ENCODE data around the gene PLEKHG3.

PLEKHG3 gene

DNA sequence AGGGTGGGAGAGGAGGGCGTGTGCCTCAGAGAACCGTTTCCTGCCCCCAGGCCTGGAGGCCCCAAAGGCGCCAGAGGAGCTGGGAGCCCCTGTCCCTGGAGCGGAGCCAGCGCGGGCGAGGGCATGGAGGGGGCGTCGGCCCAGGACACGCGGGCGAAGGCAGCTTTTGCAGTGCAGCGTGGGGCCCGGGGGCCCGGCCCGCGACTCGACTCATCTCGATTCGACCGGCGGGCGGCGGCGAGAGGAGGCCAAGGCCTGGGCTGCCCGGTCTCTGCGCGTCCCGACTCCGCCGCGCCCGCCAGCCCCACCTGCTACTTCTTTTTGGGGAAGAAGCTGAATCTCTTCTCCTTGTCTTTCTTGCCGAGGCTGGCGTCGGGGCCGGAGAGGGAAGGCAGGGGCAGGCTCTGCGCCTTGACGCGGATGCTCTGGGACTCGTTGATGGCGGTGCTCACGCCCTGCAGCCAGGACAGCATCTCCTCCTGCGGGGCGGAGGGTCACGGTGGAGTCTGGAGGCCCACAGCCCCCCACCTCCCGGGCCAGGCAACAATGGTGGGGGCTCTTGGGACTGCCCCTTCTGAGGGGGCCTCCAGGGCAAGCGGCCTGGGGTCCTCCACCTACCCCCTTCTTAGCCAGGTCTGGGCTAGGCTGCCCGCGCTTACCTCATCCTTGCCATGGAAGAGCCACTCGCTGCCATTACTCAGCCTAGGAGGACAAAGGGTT lies 44.9 kb downstream of the PLEKHG3 start:
- H3K79me2 ChIP-seq (ENCODE audit: insufficient read depth, low read length), result no peaks in the 10 kb centered on the region
- no peaks in the 10 kb centered on the region for H3K9me2 ChIP-seq (replicated peaks; ENCODE audit: low read depth, low read length)
- H3K4me3 ChIP-seq (ENCODE audit: low read length, poor library complexity, severe bottlenecking), result no peak overlapping the region
- H3K27me3 ChIP-seq (ENCODE audit: insufficient read depth, low read length, poor library complexity, severe bottlenecking), result no peaks in the 10 kb centered on the region
- H3K36me3 ChIP-seq (ENCODE audit: insufficient read depth, low read length), result peaks cover 9% of the 10 kb centered on the region; the same call in 1 of the 2 replicates
- H3K4me2 ChIP-seq (ENCODE audit: low read depth, low read length, poor library complexity, severe bottlenecking), result no peak overlapping the region
- H3K4me1 ChIP-seq (ENCODE audit: insufficient read depth, low read length, poor library complexity, severe bottlenecking), result no peaks in the 10 kb centered on the region
- no peaks in the 10 kb centered on the region for H3K9me3 ChIP-seq (ENCODE audit: insufficient read depth, low read depth, low read length)
- H3K9ac ChIP-seq (ENCODE audit: low read depth, low read length, poor library complexity, severe bottlenecking), result no peak overlapping the region
- H2AFZ ChIP-seq (ENCODE audit: low read length), result no peak overlapping the region
- no peaks in the 10 kb centered on the region for H3F3A ChIP-seq (ENCODE audit: low read depth)
- H4K20me1 ChIP-seq (ENCODE audit: insufficient read depth, low read length, poor library complexity, severe bottlenecking), result no peaks in the 10 kb centered on the region
- TF ChIP-seq CTCF (conservative IDR thresholded peaks at IDR 0.05; ENCODE audit: low read length), result no peak
- TF ChIP-seq EZH2phosphoT487 (IDR thresholded peaks at IDR 0.05; ENCODE audit: borderline replicate concordance), result no peak

DNA sequence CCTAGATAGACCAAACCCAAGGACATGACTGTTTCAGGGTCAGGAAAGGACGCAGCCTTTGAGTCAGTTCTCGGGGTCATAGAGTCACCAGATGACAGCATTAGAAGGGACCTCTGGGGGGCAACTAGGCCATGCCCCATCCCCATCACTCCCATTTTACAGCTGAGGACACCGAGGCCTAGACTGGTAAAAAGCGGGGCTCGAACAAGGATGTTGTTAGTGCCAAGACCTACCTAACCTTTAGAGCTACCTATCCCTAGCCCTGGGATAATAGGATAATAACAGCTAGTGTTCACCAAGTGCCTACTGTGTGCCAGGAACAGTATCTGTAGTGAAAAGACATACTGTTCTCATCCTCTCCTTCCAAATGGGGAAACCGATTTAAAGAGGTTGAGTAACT lies 48.7 kb downstream of the PLEKHG3 start:
- H3K9me3 ChIP-seq (ENCODE audit: insufficient read depth, low read depth, low read length), result no peaks in the 10 kb centered on the region
- H4K20me1 ChIP-seq (ENCODE audit: insufficient read depth, low read length, poor library complexity, severe bottlenecking), result no peaks in the 10 kb centered on the region
- no peak overlapping the region for H3K4me3 ChIP-seq (ENCODE audit: low read length, poor library complexity, severe bottlenecking)
- H3K4me2 ChIP-seq (ENCODE audit: low read depth, low read length, poor library complexity, severe bottlenecking), result no peak overlapping the region
- TF ChIP-seq EZH2phosphoT487 (IDR thresholded peaks at IDR 0.05; ENCODE audit: borderline replicate concordance), result no peak
- no peak for TF ChIP-seq CTCF (conservative IDR thresholded peaks at IDR 0.05; ENCODE audit: low read length)
- H3K4me1 ChIP-seq (ENCODE audit: insufficient read depth, low read length, poor library complexity, severe bottlenecking), result peaks cover 12% of the 10 kb centered on the region
- H3K9ac ChIP-seq (ENCODE audit: low read depth, low read length, poor library complexity, severe bottlenecking), result no peak overlapping the region
- H2AFZ ChIP-seq (ENCODE audit: low read length), result no peak overlapping the region
- no peaks in the 10 kb centered on the region for H3K36me3 ChIP-seq (ENCODE audit: insufficient read depth, low read length)
- H3K9me2 ChIP-seq (replicated peaks; ENCODE audit: low read depth, low read length), result no peaks in the 10 kb centered on the region
- no peaks in the 10 kb centered on the region for H3K27me3 ChIP-seq (ENCODE audit: insufficient read depth, low read length, poor library complexity, severe bottlenecking)
- H3K79me2 ChIP-seq (ENCODE audit: insufficient read depth, low read length), result no peaks in the 10 kb centered on the region
- no peaks in the 10 kb centered on the region for H3F3A ChIP-seq (ENCODE audit: low read depth)

GRCh38 chr14:64753374-64753773 lies 49.1 kb downstream of the PLEKHG3 start:
- Histone ChIP-seq H3K27me3 (ENCODE audit: insufficient read depth, low read length, poor library complexity, severe bottlenecking) (no peaks in the 10 kb centered on the region), H3K79me2 (ENCODE audit: insufficient read depth, low read length) (no peaks in the 10 kb centered on the region), H2AFZ (ENCODE audit: low read length) (no peak overlapping the region), H3K4me2 (ENCODE audit: low read depth, low read length, poor library complexity, severe bottlenecking) (no peak overlapping the region), H3K9ac (ENCODE audit: low read depth, low read length, poor library complexity, severe bottlenecking) (no peak overlapping the region), H3K9me2 (replicated peaks; ENCODE audit: low read depth, low read length) (no peaks in the 10 kb centered on the region), H3K4me3 (ENCODE audit: low read length, poor library complexity, severe bottlenecking) (no peak overlapping the region), H3F3A (ENCODE audit: low read depth) (no peaks in the 10 kb centered on the region), H3K9me3 (ENCODE audit: insufficient read depth, low read depth, low read length) (no peaks in the 10 kb centered on the region), H4K20me1 (ENCODE audit: insufficient read depth, low read length, poor library complexity, severe bottlenecking) (no peaks in the 10 kb centered on the region), H3K4me1 (ENCODE audit: insufficient read depth, low read length, poor library complexity, severe bottlenecking) (peaks cover 12% of the 10 kb centered on the region), H3K36me3 (ENCODE audit: insufficient read depth, low read length) (no peaks in the 10 kb centered on the region)
- no peak for TF ChIP-seq EZH2phosphoT487 (IDR thresholded peaks at IDR 0.05; ENCODE audit: borderline replicate concordance)
- no peak for TF ChIP-seq CTCF (conservative IDR thresholded peaks at IDR 0.05; ENCODE audit: low read length)

Data from Loucy (cell line).